Measurements from ENCODE around the gene LHFPL2. TPM values are rescaled to one million over a fixed set of nuclear protein-coding genes. Genes with fewer than 3 reads are reported as not detected.

Gene LHFPL2
- total and polyA plus RNA-seq, 7 donors: 1.1 to 6.4 (median 3.6) TPM

DNA sequence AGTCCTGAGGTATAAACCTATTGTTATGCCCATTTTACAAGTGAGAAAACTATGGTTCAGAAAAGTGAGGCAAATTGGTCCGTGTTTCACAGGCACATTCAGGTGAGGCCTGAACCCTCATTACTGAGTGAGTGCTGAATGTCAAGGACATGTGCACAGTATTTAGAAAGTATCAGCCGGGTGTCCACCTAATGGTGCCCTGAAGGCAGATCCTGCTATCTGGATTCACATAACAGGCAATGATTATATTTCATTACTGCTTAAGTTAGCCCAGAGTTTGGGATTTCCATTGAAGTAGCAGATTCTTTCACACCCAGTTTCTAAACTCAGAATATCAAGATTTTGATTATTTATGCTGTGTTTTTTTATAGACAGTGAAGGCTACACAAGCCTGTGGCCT lies 142.7 kb downstream of the LHFPL2 start:
- ATAC-seq: no peak
- TF ChIP-seq CTCF (IDR thresholded peaks at IDR 0.05): no peak

GRCh38 chr5:78504704-78505677 lies 143.6 kb downstream of the LHFPL2 start:
- TF ChIP-seq CTCF (IDR thresholded peaks at IDR 0.05): no peak
- peaks cover 47% of the 10 kb centered on the region for H3K4me1 ChIP-seq
- no peaks in the 10 kb centered on the region for H3K9me3 ChIP-seq
- H3K27me3 ChIP-seq (ENCODE audit: insufficient read depth in 3 of 3, low read length in 2 of 3): no peaks in the 10 kb centered on the region
- DNase-seq (peak; percentile 86 to 93), ATAC-seq (peak; percentile 98 to 99 (median 99))
- peak overlapping the region; percentile 66 for H3K27ac ChIP-seq
- intact Hi-C loops (cut with DNase I): loop anchor here in 1 of 2 donors (5.0 kb wide), 1 partner anchor 33 kb away; no protein-coding TSS in a partner anchor
- no peak overlapping the region for H3K4me3 ChIP-seq
- H3K36me3 ChIP-seq (ENCODE audit: insufficient read depth in 1 of 2, low read depth in 1 of 2): no peaks in the 10 kb centered on the region
- 9 to 12% (median 12%) methylated on average over 10 of the region's 10 CpGs for WGBS, 3 donors

More for the DNA sequence above, 142.7 kb downstream of the LHFPL2 start:
- H3K9me3 ChIP-seq: no peaks in the 10 kb centered on the region
- H3K27me3 ChIP-seq (ENCODE audit: insufficient read depth in 3 of 3, low read length in 2 of 3): no peaks in the 10 kb centered on the region
- WGBS, 3 donors: 89 to 95% (median 90%) methylated on average over 2 of the region's 2 CpGs
- no peak overlapping the region for H3K27ac ChIP-seq
- H3K4me3 ChIP-seq: no peak overlapping the region
- peaks cover 54% of the 10 kb centered on the region for H3K4me1 ChIP-seq
- H3K36me3 ChIP-seq (ENCODE audit: insufficient read depth in 1 of 2, low read depth in 1 of 2): no peaks in the 10 kb centered on the region
- intact Hi-C loops (cut with DNase I): loop anchor here in 1 of 2 donors (5.0 kb wide), 1 partner anchor 34 kb away; no protein-coding TSS in a partner anchor
- DNase-seq: no peak

- DNase-seq (no peak), ATAC-seq (peak in 1 of 4 donors; percentile 19)
- Histone ChIP-seq H3K4me1 (peaks cover 38% of the 10 kb centered on the region), H3K4me3 (no peak overlapping the region), H3K9me3 (no peaks in the 10 kb centered on the region), H3K36me3 (ENCODE audit: insufficient read depth in 1 of 2, low read depth in 1 of 2) (no peaks in the 10 kb centered on the region), H3K27ac (peak overlapping the region; percentile 66), H3K27me3 (ENCODE audit: insufficient read depth in 3 of 3, low read length in 2 of 3) (no peaks in the 10 kb centered on the region)
- TF ChIP-seq CTCF (IDR thresholded peaks at IDR 0.05): no peak
- intact Hi-C loops (cut with DNase I): no loop called here
- 66 to 79% (median 71%) methylated on average over 4 of the region's 4 CpGs for whole genome bisulfite sequencing, 3 donors
Observed at GRCh38 chr5:78503958-78504653, 144.5 kb downstream of the LHFPL2 start.

DNA sequence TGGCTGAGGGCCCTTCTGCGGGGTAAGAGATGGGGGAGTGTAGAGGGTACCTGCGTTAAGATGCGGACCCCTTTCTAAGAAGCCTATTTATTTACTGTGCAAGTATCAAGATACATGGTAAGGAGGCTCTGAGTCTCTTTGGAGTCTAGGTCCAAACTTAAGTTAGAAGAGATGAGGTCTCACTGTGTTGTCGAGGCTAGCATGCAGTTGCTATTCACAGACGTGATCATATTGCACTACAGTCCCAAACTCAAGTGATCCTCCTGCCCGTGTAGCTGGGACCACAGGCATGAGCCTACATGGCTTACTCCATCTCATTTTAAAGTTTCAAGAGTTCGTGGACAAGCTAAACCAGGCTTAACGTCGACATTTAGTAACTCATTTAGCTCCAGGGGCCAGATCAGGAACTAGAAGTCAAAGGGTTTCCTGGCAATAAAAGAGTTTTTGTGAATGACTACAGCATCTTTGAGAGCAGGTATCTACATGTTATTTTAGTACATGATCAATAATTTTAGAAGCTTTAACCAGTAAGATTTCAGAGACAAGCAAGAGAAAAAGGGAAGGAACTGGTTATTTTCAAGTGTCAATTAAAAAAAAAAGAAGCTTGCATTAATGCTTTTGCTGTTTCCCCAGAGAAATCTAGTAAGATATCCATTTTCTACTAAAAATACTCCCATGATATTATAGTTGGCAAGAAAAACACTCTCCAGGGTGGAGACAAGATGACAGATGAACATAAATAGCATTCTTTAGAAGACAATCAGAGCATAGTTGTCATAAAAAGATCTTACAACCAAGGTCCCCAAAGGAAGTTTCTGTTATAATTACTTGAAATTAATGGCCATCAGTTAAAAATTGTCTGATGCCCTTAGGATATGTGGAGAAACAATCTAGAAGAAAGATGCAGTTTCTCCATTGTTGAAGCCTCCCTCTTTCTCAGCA lies 146.9 kb downstream of the LHFPL2 start:
- peaks cover 40% of the 10 kb centered on the region for H3K4me1 ChIP-seq
- 62 to 72% (median 64%) methylated on average over 9 of the region's 9 CpGs for WGBS, 3 donors
- ATAC-seq: no peak

More for the DNA sequence above, 146.9 kb downstream of the LHFPL2 start:
- no peak overlapping the region for H3K4me3 ChIP-seq
- no peak for DNase-seq
- H3K9me3 ChIP-seq: no peaks in the 10 kb centered on the region
- H3K36me3 ChIP-seq (ENCODE audit: insufficient read depth in 1 of 2, low read depth in 1 of 2): no peaks in the 10 kb centered on the region
- intact Hi-C loops (cut with DNase I): no loop called here
- H3K27ac ChIP-seq: no peak overlapping the region
- no peaks in the 10 kb centered on the region for H3K27me3 ChIP-seq (ENCODE audit: insufficient read depth in 3 of 3, low read length in 2 of 3)
- TF ChIP-seq CTCF (IDR thresholded peaks at IDR 0.05): no peak
